MM.1S (cell line): ENCODE measurements around the gene DMRT3.

Experiments used
- CTCF ChIP-seq: fragments of 300-600 bp; sonication (generic); IDR thresholded peaks from 2 replicates; pipeline ENCODE4 v1.5.1; 2016; ENCODE audit warnings: antibody characterized with exemption, low read length, mixed read lengths
- EZH2 ChIP-seq: fragments of 300-600 bp; sonication (generic); optimal IDR thresholded peaks from 2 replicates; pipeline ENCODE3; 2017; ENCODE audit warnings: low read depth, mild to moderate bottlenecking, antibody characterized with exemption, low read length, mixed read lengths
- EZH2phosphoT487 ChIP-seq: fragments of 300-600 bp; sonication (generic); IDR thresholded peaks from 2 replicates; pipeline ENCODE4 v1.6.1; 2018; ENCODE audit warnings: antibody characterized with exemption, low read length

GRCh38 chr9:976943-977837, 735 bp downstream of the DMRT3 start:
- TF ChIP-seq CTCF: no peak
- no peak for TF ChIP-seq EZH2
- TF ChIP-seq EZH2phosphoT487: no peak
